B cell (primary cell): ENCODE measurements around the gene LRTM2. TPM values are rescaled to one million over a fixed set of nuclear protein-coding genes. Genes with fewer than 3 reads are reported as not detected.

Source experiments
- ATAC-seq: fragments of 200-7000 bp; cut with Tn5 transposase; one replicate; pipeline ENCODE4 v1.10.0; 2021; ENCODE audit warnings: low read depth, mild to moderate bottlenecking, moderate number of reproducible peaks, moderate library complexity
- CTCF ChIA-PET: fragments of 350-600 bp; sonication (Branson Sonifier 250); formaldehyde crosslinking; loops from one replicate; lab custom pipeline; 2021; ENCODE audit warnings: antibody characterized with exemption, inconsistent platforms; lab: Charles Lee
- POLR2A ChIA-PET: fragments of 350-600 bp; sonication (Branson Sonifier 250); formaldehyde crosslinking; loops from one replicate; lab custom pipeline; 2021; ENCODE audit warnings: antibody characterized with exemption; lab: Charles Lee
- DNase-seq: peaks from one replicate; pipeline ENCODE4 v3.0.0; 2013
- H2AFZ ChIP-seq: 2 replicates; pipeline ENCODE4 v1.6.1; 2012; ENCODE audit warnings: mild to moderate bottlenecking, low read depth, low read length; ENCODE audit not compliant: insufficient read depth, poor library complexity, severe bottlenecking
- H3K27ac ChIP-seq, 2 donors: 1 replicate in 1 of 2; 2 replicates in 1 of 2; pipeline ENCODE4 v1.5.1; 2012 to 2013; ENCODE audit warnings: low read length in 2 of 2, mild to moderate bottlenecking in 2 of 2, moderate library complexity in 1 of 2
- H3K27me3 ChIP-seq, 4 experiments: fragments of 200-600 bp in 1 of 4; sonication (generic) in 1 of 4; replicated peaks in 1 of 4; 1 replicate in 2 of 4; 2 replicates in 2 of 4; pipeline versions ENCODE4 v1.6.1 to v1.7.0; 2013 to 2016; ENCODE audit warnings: low read length in 3 of 4, mild to moderate bottlenecking in 2 of 4, mixed read lengths in 1 of 4, moderate library complexity in 1 of 4; ENCODE audit not compliant: insufficient read depth in 4 of 4, control insufficient read depth in 3 of 4; ENCODE audit errors: control extremely low read depth in 1 of 4
- H3K36me3 ChIP-seq, 2 experiments: replicated peaks in 1 of 2; 1 replicate in 1 of 2; 2 replicates in 1 of 2; pipeline versions ENCODE4 v1.6.1 to v1.7.1; 2013; ENCODE audit warnings: low read length in 1 of 2; ENCODE audit not compliant: insufficient read depth in 2 of 2, control insufficient read depth in 1 of 2; ENCODE audit errors: control extremely low read depth in 1 of 2, extremely low read depth in 1 of 2
- H3K4me1 ChIP-seq, 2 donors: fragments of 200-600 bp in 1 of 2; sonication (generic) in 1 of 2; 1 replicate in 1 of 2; 2 replicates in 1 of 2; pipeline versions ENCODE4 v1.5.1 to v1.6.1; 2013 to 2017; ENCODE audit warnings: low read length in 2 of 2; ENCODE audit not compliant: control insufficient read depth in 2 of 2, insufficient read depth in 2 of 2
- H3K4me2 ChIP-seq: replicated peaks from 2 replicates; pipeline ENCODE3; 2012; ENCODE audit warnings: mild to moderate bottlenecking, low read depth, low read length; ENCODE audit not compliant: poor library complexity, severe bottlenecking
- H3K4me3 ChIP-seq, 5 experiments: fragments of 200-600 bp in 1 of 5; sonication (generic) in 1 of 5; 1 replicate in 3 of 5; 2 replicates in 2 of 5; pipeline versions ENCODE4 v1.5.1 to v1.7.0; 2011 to 2016; ENCODE audit warnings: low read length in 4 of 5, mild to moderate bottlenecking in 4 of 5, low read depth in 2 of 5, control low read depth in 1 of 5, moderate library complexity in 1 of 5; ENCODE audit not compliant: insufficient read depth in 1 of 5; ENCODE audit errors: control extremely low read depth in 1 of 5, extremely low read depth in 1 of 5
- H3K79me2 ChIP-seq: fragments of 200-600 bp; sonication (generic); one replicate; pipeline ENCODE4 v1.6.0; 2016; ENCODE audit warnings: low read length; ENCODE audit not compliant: control insufficient read depth, insufficient read depth
- H3K9ac ChIP-seq: fragments of 200-600 bp; sonication (generic); 2 replicates; pipeline ENCODE4 v1.6.1; 2017; ENCODE audit warnings: mild to moderate bottlenecking, low read length, moderate library complexity
- H3K9me3 ChIP-seq, 3 donors: one replicate each; pipeline versions ENCODE4 v1.6.1 to v1.7.1; 2013; ENCODE audit warnings: low read length in 2 of 3; ENCODE audit not compliant: control insufficient read depth in 2 of 3, insufficient read depth in 1 of 3; ENCODE audit errors: control extremely low read depth in 1 of 3
- H4K20me1 ChIP-seq: 2 replicates; pipeline ENCODE4 v1.6.0; 2012; ENCODE audit warnings: mild to moderate bottlenecking, low read length; ENCODE audit not compliant: insufficient read depth, control insufficient read depth, poor library complexity, severe bottlenecking
- H3K27ac Mint-ChIP-seq: one replicate; pipeline ENCODE4 v1.8.0; 2021; ENCODE audit warnings: mixed read lengths
- H3K27me3 Mint-ChIP-seq: one replicate; pipeline ENCODE4 v1.8.0; 2021; ENCODE audit warnings: mixed read lengths
- H3K4me1 Mint-ChIP-seq: one replicate; pipeline ENCODE4 v1.8.0; 2021; ENCODE audit warnings: mixed read lengths
- H3K4me3 Mint-ChIP-seq: one replicate; pipeline ENCODE4 v1.8.0; 2021; ENCODE audit warnings: mixed read lengths
- H3K9me3 Mint-ChIP-seq: one replicate; pipeline ENCODE4 v1.8.0; 2022; ENCODE audit warnings: mixed read lengths; ENCODE audit not compliant: insufficient read depth
- EZH2 ChIP-seq: IDR thresholded peaks from 2 replicates; pipeline ENCODE4 v1.6.1; 2012; ENCODE audit warnings: borderline replicate concordance, low read depth, mild to moderate bottlenecking, moderate library complexity, low read length; ENCODE audit not compliant: insufficient read depth, poor library complexity, severe bottlenecking
- WGBS: methylation state at CpG from one replicate; pipeline ENCODE4 v1.1.5; 2013; ENCODE audit warnings: missing lambda C conversion rate; ENCODE audit not compliant: insufficient coverage; 5-methylcytosine and 5-hydroxymethylcytosine counted together
- intact Hi-C: fragments of 100-400 bp; cut with micrococcal nuclease; formaldehyde crosslinking; loops from one replicate; pipeline ENCODE4 v1.10.0; 2022
- polyA plus RNA-seq: library from polyadenylated mRNA; depleted of rRNA; stranded (reverse); fragments of >200 nt; gene quantifications from 2 replicates; pipeline ENCODE4 v1.2.3, GENCODE V29; 2012
- total RNA-seq, 2 donors: library from RNA; stranded (reverse); fragments of 120-200 nt in 1 of 2; gene quantifications; 1 replicate in 1 of 2; 2 replicates in 1 of 2; pipeline versions ENCODE4 v1.2.3 to v1.2.4, GENCODE V29; 2013 to 2022
- TF ChIP-seq, protein P1 (sequence below): fragments of 200-600 bp; IDR thresholded peaks from one replicate; pipeline ENCODE4 v1.8.0; 2022; ENCODE audit warnings: antibody characterized with exemption, mild to moderate bottlenecking

Gene LRTM2
- total and polyA plus RNA-seq, 2 donors (not counting 1 experiment from before 2014, with no cell fraction given): not detected

DNA sequence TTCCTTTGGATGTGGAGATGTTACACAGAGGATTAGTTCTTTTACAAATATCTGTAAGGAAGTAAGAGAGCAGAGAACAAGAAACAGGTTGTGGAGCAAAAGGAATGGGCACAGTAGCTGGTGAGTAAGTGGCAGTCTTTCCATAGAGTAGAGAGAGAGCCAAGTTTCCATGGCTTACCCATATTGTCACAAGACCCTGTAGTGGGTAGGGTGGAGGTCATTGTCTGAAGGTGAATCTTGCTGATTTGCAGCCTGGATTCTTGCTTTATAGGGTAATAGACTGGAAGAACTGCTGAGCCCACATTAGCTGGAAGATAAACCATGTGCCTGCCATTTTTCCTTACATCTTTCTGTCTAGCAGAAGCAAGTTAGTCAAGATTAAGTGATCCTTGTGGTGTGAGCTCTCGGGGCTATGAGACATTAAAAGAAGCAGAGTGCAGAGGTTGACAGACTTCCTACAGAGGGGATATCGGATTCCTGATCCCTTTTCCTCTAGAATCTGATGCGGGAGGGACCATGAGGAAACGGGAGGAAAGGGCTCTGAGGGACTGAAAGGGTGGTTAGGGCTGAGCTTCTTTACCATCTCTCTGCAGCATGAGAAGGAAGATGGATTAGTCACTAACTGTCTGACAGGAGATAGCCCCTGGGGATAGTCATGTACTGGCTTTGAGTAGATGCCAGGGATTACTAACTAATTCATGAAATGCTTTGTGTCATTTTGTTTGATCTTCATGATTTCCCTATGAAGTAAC, 44.0 kb upstream of the LRTM2 start:
- Mint-ChIP-seq H3K9me3 (no peaks in the 10 kb centered on the region), H3K4me3 (no peak overlapping the region), H3K27ac (no peak overlapping the region), H3K27me3 (no peaks in the 10 kb centered on the region), H3K4me1 (no peaks in the 10 kb centered on the region)
- no peaks in the 10 kb centered on the region for H3K79me2 ChIP-seq
- peaks cover 10 to 38% of the 10 kb centered on the region in 2 experiments for H3K36me3 ChIP-seq
- H3K4me2 ChIP-seq: no peak overlapping the region
- no peak overlapping the region for H3K27ac ChIP-seq
- H3K9ac ChIP-seq: no peak overlapping the region
- ATAC-seq: no peak
- ChIA-PET CTCF (interaction anchor here (1.4 to 2.8 kb wide), 3 partner anchors 12 to 123 kb away, joined by 3 to 13 read pairs (median 4); no protein-coding TSS in a partner anchor), POLR2A (no interaction called here)
- H3K4me3 ChIP-seq: no peak overlapping the region
- TF ChIP-seq EZH2: no peak
- TF ChIP-seq, protein P1, sequence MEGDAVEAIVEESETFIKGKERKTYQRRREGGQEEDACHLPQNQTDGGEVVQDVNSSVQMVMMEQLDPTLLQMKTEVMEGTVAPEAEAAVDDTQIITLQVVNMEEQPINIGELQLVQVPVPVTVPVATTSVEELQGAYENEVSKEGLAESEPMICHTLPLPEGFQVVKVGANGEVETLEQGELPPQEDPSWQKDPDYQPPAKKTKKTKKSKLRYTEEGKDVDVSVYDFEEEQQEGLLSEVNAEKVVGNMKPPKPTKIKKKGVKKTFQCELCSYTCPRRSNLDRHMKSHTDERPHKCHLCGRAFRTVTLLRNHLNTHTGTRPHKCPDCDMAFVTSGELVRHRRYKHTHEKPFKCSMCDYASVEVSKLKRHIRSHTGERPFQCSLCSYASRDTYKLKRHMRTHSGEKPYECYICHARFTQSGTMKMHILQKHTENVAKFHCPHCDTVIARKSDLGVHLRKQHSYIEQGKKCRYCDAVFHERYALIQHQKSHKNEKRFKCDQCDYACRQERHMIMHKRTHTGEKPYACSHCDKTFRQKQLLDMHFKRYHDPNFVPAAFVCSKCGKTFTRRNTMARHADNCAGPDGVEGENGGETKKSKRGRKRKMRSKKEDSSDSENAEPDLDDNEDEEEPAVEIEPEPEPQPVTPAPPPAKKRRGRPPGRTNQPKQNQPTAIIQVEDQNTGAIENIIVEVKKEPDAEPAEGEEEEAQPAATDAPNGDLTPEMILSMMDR: no peak
- intact Hi-C loops: loop anchor here (5.0 kb wide), 1 partner anchor 84 kb away; the partner anchor contains the start of gene ADIPOR2
- H3K9me3 ChIP-seq: no peaks in the 10 kb centered on the region
- no peak for DNase-seq
- 90% methylated on average over 2 of the region's 4 CpGs for WGBS
- H3K27me3 ChIP-seq: no peaks in the 10 kb centered on the region
- no peaks in the 10 kb centered on the region for H3K4me1 ChIP-seq
- no peak overlapping the region for H2AFZ ChIP-seq
- no peaks in the 10 kb centered on the region for H4K20me1 ChIP-seq

DNA sequence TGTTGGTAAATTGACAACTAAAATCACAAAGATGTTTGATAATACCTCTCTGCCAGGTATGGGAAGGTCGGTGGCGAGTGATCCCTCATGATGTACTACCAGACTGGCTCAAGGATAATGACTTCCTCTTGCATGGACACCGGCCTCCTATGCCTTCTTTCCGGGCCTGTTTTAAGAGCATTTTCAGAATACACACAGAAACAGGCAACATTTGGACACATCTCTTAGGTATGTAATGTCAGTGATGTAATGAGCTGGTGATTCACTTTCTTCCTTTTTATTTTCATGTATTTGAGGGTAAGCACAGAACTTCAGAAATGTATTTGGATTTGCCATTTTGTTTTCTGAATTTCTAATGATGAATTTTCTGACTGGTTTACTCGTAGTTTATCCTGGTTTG, 42.6 kb upstream of the LRTM2 start:
- H4K20me1 ChIP-seq: no peaks in the 10 kb centered on the region
- no peak for DNase-seq
- no peaks in the 10 kb centered on the region for H3K9me3 ChIP-seq
- H3K4me1 ChIP-seq: no peaks in the 10 kb centered on the region
- intact Hi-C loops: loop anchor here (5.0 kb wide), 1 partner anchor 85 kb away; the partner anchor contains the start of gene ADIPOR2
- CTCF ChIA-PET: no interaction called here
- Mint-ChIP-seq H3K9me3 (no peaks in the 10 kb centered on the region), H3K4me3 (no peak overlapping the region), H3K4me1 (no peaks in the 10 kb centered on the region), H3K27me3 (no peaks in the 10 kb centered on the region), H3K27ac (no peak overlapping the region)
- POLR2A ChIA-PET: no interaction called here
- no peak for ATAC-seq
- H3K27ac ChIP-seq: no peak overlapping the region
- H2AFZ ChIP-seq: no peak overlapping the region
- no peak overlapping the region for H3K9ac ChIP-seq
- H3K4me3 ChIP-seq: no peak overlapping the region
- no peaks in the 10 kb centered on the region for H3K79me2 ChIP-seq
- H3K36me3 ChIP-seq: peaks cover 10 to 40% of the 10 kb centered on the region in 2 experiments
- no CpG with 5 or more reads among the region's 5 CpGs for WGBS
- no peak overlapping the region for H3K4me2 ChIP-seq
- TF ChIP-seq, protein P1: no peak
- TF ChIP-seq EZH2: no peak
- no peaks in the 10 kb centered on the region for H3K27me3 ChIP-seq
